Activated effector memory CD4-positive, alpha-beta T cell treated with Interleukin-2 at 50 U/mL for 16 hours (primary cell): ENCODE measurements around the gene TMLHE.
"Not testable (repeated sequence)": the region's sequence is repeated elsewhere in the genome, so short reads cannot be mapped to it uniquely, and the experiment has no call there.

Source experiments
- DNase-seq: peaks from one replicate; pipeline ENCODE4 v3.0.0-alpha.2; 2020

The TMLHE gene

GRCh38 chrX:155612312-155613224 is at the start of gene TMLHE, which contains the start of gene SPRY3:
Gene TMLHE (minus strand): TSS chrX:155612952. CDS start chrX:155545276, 67,676 bp downstream.
Gene SPRY3 (plus strand): TSS chrX:155612586.
- DNase-seq: peak; percentile 41

- DNase-seq: no peak
Measured at GRCh38 chrX:155662282-155662681, 49.5 kb upstream of the TMLHE start.

- DNase-seq: no peak
Measured at GRCh38 chrX:155645180-155645579, 32.4 kb upstream of the TMLHE start.

GRCh38 chrX:155643240-155643639 is 30.5 kb upstream of the TMLHE start:
- DNase-seq: no peak

GRCh38 chrX:155641371-155641770 is 28.6 kb upstream of the TMLHE start:
- not testable (repeated sequence) for DNase-seq

GRCh38 chrX:155637714-155638113 is 25.0 kb upstream of the TMLHE start:
- DNase-seq: no peak

- not testable (repeated sequence) for DNase-seq
Measured at GRCh38 chrX:155635019-155635418, 22.3 kb upstream of the TMLHE start.

GRCh38 chrX:155632431-155633100 is 19.8 kb upstream of the TMLHE start:
- no peak for DNase-seq

- DNase-seq: not testable (repeated sequence)
Measured at GRCh38 chrX:155620110-155620509, 7.4 kb upstream of the TMLHE start.

GRCh38 chrX:155615938-155616337 is 3.2 kb upstream of the TMLHE start:
- no peak for DNase-seq

GRCh38 chrX:155613927-155614559 is 1.3 kb upstream of the TMLHE start:
- no peak for DNase-seq

GRCh38 chrX:155611302-155611701 is 1.4 kb downstream of the TMLHE start:
- DNase-seq: no peak

- DNase-seq: no peak
Measured at GRCh38 chrX:155592981-155593380, 19.8 kb downstream of the TMLHE start.

GRCh38 chrX:155592331-155592730 is 20.4 kb downstream of the TMLHE start:
- no peak for DNase-seq

GRCh38 chrX:155577682-155578081 is 35.1 kb downstream of the TMLHE start:
- DNase-seq: no peak

GRCh38 chrX:155563099-155563498 is 49.7 kb downstream of the TMLHE start:
- no peak for DNase-seq

GRCh38 chrX:155544881-155545280 is 67.9 kb downstream of the TMLHE start:
- DNase-seq: no peak

GRCh38 chrX:155535866-155536265 is 76.9 kb downstream of the TMLHE start:
- DNase-seq: no peak

GRCh38 chrX:155534800-155535199 is 78.0 kb downstream of the TMLHE start:
- no peak for DNase-seq

GRCh38 chrX:155527023-155527422 is 85.7 kb downstream of the TMLHE start:
- not testable (repeated sequence) for DNase-seq

GRCh38 chrX:155514225-155514624 is 98.5 kb downstream of the TMLHE start:
- DNase-seq: no peak

GRCh38 chrX:155505296-155505695 is 107.5 kb downstream of the TMLHE start:
- DNase-seq: no peak

GRCh38 chrX:155495134-155495533 is 117.6 kb downstream of the TMLHE start:
- DNase-seq: not testable (repeated sequence)
